ENCODE measurements around the gene SIX2. TPM values are rescaled to one million over a fixed set of nuclear protein-coding genes. Genes with fewer than 3 reads are reported as not detected.

Gene SIX2
- total RNA-seq: 1 to 10 TPM in 2 of 6 donors, under 1 TPM in 1, not detected in 3; 0.61 to 1.3 (median 1.2) TPM

- Histone ChIP-seq H3K27me3 (peaks cover 0 to 93% (median 53%) of the 10 kb centered on the region in 4 donors), H3K4me3 (peak within 1 kb of the TSS in 3 of 4 donors; percentile 43 to 50 (median 47)), H3K4me1 (peaks cover 34 to 64% (median 48%) of the 10 kb centered on the region in 4 donors), H3K27ac (peak within 1 kb of the TSS in 2 of 4 donors; percentile 10 to 25), H3K9me3 (no peaks in the 10 kb centered on the region), H3K36me3 (no peaks in the 10 kb centered on the region)
- DNase-seq (peak; percentile 94 to 96), ATAC-seq (ENCODE audit: low FRiP score in 2 of 2) (peak; percentile 88 to 94)
- TF ChIP-seq CTCF (IDR thresholded peaks at IDR 0.05): no peak
- TF ChIP-seq POLR2AphosphoS5 (IDR thresholded peaks at IDR 0.05): peak in 1 of 2 donors; percentile 13
- TF ChIP-seq EP300 (IDR thresholded peaks at IDR 0.05): no peak
- peak in 1 of 4 donors; percentile 40 for TF ChIP-seq POLR2A (IDR thresholded peaks at IDR 0.05)
- WGBS, 2 donors: 2% methylated on average over 17 to 25 of the region's 61 CpGs
Observed at GRCh38 chr2:45009303-45009927, at the start of gene SIX2. SIX2 (minus strand) TSS chr2:45009452; CDS start chr2:45009110, 342 bp downstream.

GRCh38 chr2:45055162-45055605, 45.9 kb upstream of the SIX2 start:
- peak in 1 of 2 donors; percentile 32 for DNase-seq

GRCh38 chr2:45053966-45054365, 44.7 kb upstream of the SIX2 start:
- 65 to 71% methylated on average over 8 of the region's 8 CpGs for WGBS, 2 donors
- TF ChIP-seq CTCF (IDR thresholded peaks at IDR 0.05) (no peak), POLR2AphosphoS5 (IDR thresholded peaks at IDR 0.05) (no peak), POLR2A (IDR thresholded peaks at IDR 0.05) (no peak), EP300 (IDR thresholded peaks at IDR 0.05) (no peak)
- no peaks in the 10 kb centered on the region for H3K9me3 ChIP-seq

More at GRCh38 chr2:45055162-45055605, 45.9 kb upstream of the SIX2 start:
- Histone ChIP-seq H3K27me3 (no peaks in the 10 kb centered on the region), H3K9me3 (no peaks in the 10 kb centered on the region), H3K27ac (no peak overlapping the region), H3K36me3 (no peaks in the 10 kb centered on the region), H3K4me3 (no peak overlapping the region), H3K4me1 (no peaks in the 10 kb centered on the region)
- no peak for ATAC-seq (ENCODE audit: low FRiP score in 2 of 2)
- 71 to 80% methylated on average over 4 to 7 of the region's 7 CpGs for WGBS, 2 donors
- TF ChIP-seq EP300 (IDR thresholded peaks at IDR 0.05) (no peak), POLR2AphosphoS5 (IDR thresholded peaks at IDR 0.05) (no peak), CTCF (IDR thresholded peaks at IDR 0.05) (no peak), POLR2A (IDR thresholded peaks at IDR 0.05) (no peak)

GRCh38 chr2:45052388-45052928, 43.2 kb upstream of the SIX2 start:
- Histone ChIP-seq H3K4me3 (no peak overlapping the region), H3K4me1 (no peaks in the 10 kb centered on the region), H3K36me3 (no peaks in the 10 kb centered on the region), H3K9me3 (no peaks in the 10 kb centered on the region), H3K27me3 (no peaks in the 10 kb centered on the region), H3K27ac (no peak overlapping the region)
- DNase-seq (no peak), ATAC-seq (ENCODE audit: low FRiP score in 2 of 2) (no peak)
- TF ChIP-seq CTCF (IDR thresholded peaks at IDR 0.05): no peak
- no peak for TF ChIP-seq POLR2AphosphoS5 (IDR thresholded peaks at IDR 0.05)
- TF ChIP-seq EP300 (IDR thresholded peaks at IDR 0.05): no peak
- WGBS, 2 donors: 91 to 93% methylated on average over 5 of the region's 5 CpGs

More at GRCh38 chr2:45053966-45054365, 44.7 kb upstream of the SIX2 start:
- ATAC-seq (ENCODE audit: low FRiP score in 2 of 2): no peak
- DNase-seq: no peak
- Histone ChIP-seq H3K27ac (no peak overlapping the region), H3K4me3 (no peak overlapping the region), H3K4me1 (no peaks in the 10 kb centered on the region), H3K27me3 (no peaks in the 10 kb centered on the region), H3K36me3 (no peaks in the 10 kb centered on the region)
